BJ (cell line): ENCODE measurements around the gene IL15RA. TPM values are rescaled to one million over a fixed set of nuclear protein-coding genes. Genes with fewer than 3 reads are reported as not detected.
"Not testable (repeated sequence)": the region's sequence is repeated elsewhere in the genome, so short reads cannot be mapped to it uniquely, and the experiment has no call there.

Experiments used
- CTCF ChIA-PET: fragments of 350-600 bp; formaldehyde crosslinking; extraction: SDS; loops from one replicate; lab custom pipeline; 2021; ENCODE audit warnings: antibody characterized with exemption, inconsistent platforms; lab: Yijun Ruan, JAX
- POLR2A ChIA-PET: fragments of 300-600 bp; sonication (Branson Sonifier 250); formaldehyde crosslinking; extraction: SDS; loops from one replicate; lab custom pipeline; 2021; ENCODE audit warnings: antibody characterized with exemption; lab: Charles Lee
- DNase-seq: peaks from one replicate; pipeline ENCODE4 v3.0.0-alpha.2; 2011; ENCODE audit warnings: low read depth
- H3K27me3 ChIP-seq: 2 replicates; pipeline ENCODE4 v1.6.0; 2011; ENCODE audit warnings: low read length; ENCODE audit not compliant: control insufficient read depth, insufficient read depth
- H3K36me3 ChIP-seq: 2 replicates; pipeline ENCODE4 v1.5.1; 2011; ENCODE audit warnings: low read length; ENCODE audit not compliant: control insufficient read depth, insufficient read depth
- H3K4me3 ChIP-seq: 2 replicates; pipeline ENCODE4 v1.5.1; 2011; ENCODE audit warnings: low read depth, mild to moderate bottlenecking, control low read depth, low read length
- polyA plus RNA-seq: library from polyadenylated mRNA; depleted of rRNA; stranded (reverse); fragments of >200 nt; gene quantifications from 2 replicates; pipeline ENCODE4 v1.2.3, GENCODE V29; 2011
- TF ChIP-seq, protein P1 (sequence below): IDR thresholded peaks from 2 replicates; pipeline ENCODE4 v1.5.1; 2011; ENCODE audit warnings: low read depth, mild to moderate bottlenecking, control low read depth, inconsistent platforms, low read length, moderate library complexity; ENCODE audit not compliant: insufficient read depth

The IL15RA gene
- polyA plus RNA-seq, 1 experiment, result 7.5 TPM

DNA sequence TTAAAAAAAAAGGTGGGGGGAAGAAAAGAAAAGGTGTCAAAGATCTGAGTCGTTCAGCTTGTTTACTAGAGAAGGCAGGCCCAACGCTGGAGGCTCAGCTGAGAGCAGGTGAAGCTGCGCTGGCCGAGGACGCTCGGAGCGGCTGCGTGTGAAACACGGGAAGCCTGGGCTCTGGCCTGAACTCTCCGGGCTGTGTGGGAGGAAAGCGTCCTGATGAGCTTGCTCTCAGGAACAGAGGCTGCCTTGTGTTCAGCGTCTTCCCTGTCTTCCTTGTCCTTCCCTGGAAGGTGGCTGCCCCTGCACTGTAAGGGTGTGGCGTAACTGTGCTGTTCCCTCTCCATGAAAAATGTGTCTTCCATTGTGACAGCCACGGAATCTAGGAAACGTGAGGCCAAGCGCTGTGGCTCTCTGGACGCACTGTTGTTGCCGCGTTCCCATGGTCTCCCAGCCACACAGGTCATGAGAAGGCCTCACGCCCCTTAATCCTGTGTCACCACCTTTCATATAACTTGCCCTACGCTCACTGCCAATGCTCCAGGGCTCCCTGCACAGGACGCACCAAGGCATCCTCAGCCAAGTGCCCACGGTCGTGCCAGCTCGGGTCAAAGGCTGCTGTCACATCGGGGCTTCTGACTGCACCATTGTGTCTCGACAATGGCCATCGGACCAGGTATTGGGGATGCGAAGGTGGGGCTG lies 15.8 kb downstream of the IL15RA start:
- ChIA-PET POLR2A (no interaction called here), CTCF (interaction anchor here (0.7 to 1.7 kb wide), 2 partner anchors 12 to 102 kb away, joined by 3 to 6 read pairs; no protein-coding TSS in a partner anchor)
- TF ChIP-seq, protein P1, sequence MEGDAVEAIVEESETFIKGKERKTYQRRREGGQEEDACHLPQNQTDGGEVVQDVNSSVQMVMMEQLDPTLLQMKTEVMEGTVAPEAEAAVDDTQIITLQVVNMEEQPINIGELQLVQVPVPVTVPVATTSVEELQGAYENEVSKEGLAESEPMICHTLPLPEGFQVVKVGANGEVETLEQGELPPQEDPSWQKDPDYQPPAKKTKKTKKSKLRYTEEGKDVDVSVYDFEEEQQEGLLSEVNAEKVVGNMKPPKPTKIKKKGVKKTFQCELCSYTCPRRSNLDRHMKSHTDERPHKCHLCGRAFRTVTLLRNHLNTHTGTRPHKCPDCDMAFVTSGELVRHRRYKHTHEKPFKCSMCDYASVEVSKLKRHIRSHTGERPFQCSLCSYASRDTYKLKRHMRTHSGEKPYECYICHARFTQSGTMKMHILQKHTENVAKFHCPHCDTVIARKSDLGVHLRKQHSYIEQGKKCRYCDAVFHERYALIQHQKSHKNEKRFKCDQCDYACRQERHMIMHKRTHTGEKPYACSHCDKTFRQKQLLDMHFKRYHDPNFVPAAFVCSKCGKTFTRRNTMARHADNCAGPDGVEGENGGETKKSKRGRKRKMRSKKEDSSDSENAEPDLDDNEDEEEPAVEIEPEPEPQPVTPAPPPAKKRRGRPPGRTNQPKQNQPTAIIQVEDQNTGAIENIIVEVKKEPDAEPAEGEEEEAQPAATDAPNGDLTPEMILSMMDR, result no peak
- Histone ChIP-seq H3K27me3 (no peaks in the 10 kb centered on the region), H3K4me3 (no peak overlapping the region), H3K36me3 (no peaks in the 10 kb centered on the region; the same call in 1 of the 2 replicates)
- no peak for DNase-seq

DNA sequence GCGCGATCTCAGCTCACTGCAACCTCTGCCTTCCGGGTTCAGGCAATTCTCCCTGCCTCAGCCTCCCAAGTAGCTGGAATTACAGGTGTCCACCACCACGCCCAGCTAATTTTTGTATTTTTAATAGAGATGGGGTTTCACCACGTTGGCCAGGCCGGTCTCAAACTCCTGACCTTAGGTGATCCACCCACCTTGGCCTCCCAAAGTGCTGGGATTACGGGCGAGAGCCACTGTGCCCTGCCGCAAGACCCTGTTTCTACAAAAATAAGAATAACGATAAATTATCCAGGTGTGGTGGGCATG lies 16.4 kb downstream of the IL15RA start:
- H3K4me3 ChIP-seq, H3K27me3 ChIP-seq, DNase-seq, H3K36me3 ChIP-seq, POLR2A ChIA-PET: not testable (repeated sequence)
- CTCF ChIA-PET, result interaction anchor here (1.3 to 1.7 kb wide), 2 partner anchors 11 kb away, joined by 5 to 6 read pairs; no protein-coding TSS in a partner anchor

DNA sequence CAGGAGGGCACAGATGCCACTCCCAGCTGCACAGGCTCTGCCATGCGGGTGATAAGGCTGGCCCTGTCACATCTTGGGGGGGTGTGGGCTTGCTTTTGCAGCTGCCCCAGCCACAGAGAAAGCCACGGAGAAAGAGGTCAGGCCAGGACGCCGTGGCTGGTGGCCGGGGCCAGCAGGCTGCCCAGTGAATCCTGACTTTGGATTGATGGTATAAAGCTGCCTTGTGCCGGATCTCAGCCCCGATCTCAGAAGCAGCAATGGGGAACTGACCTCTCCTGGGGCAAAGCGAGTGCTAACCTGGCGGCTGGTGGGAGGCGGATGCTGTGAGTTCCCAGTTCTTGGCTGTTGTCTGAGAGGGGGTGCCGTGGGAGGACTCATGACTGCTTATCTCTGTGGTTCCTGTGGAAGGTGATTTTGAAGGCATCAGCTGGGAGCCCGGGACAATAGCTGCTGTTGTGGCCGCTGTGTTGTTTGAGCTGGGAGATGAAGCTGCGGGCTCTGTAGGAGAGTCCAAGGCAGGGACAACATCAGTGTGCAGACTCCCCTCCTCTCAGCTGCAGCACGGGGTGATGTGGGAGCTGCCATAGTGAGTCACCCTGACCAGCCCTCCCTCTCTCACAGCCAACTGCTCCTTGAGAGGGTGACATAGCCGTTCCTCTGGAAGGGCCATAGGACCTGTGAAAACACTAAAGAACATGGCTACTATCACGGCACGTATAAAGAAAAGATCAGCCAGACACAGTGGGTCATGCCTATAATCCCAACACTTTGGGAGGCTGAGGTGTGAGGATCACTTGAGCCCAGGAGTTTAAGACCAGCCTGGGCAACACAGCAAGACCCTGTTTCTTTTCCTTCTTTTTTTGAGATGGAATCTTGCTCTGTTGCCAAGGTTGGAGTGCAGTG lies 17.0 kb downstream of the IL15RA start:
- CTCF ChIA-PET, result interaction anchor here (0.7 to 1.7 kb wide), 3 partner anchors 11 to 53 kb away, joined by 3 to 6 read pairs (median 5); no protein-coding TSS in a partner anchor
- POLR2A ChIA-PET, result no interaction called here

DNA sequence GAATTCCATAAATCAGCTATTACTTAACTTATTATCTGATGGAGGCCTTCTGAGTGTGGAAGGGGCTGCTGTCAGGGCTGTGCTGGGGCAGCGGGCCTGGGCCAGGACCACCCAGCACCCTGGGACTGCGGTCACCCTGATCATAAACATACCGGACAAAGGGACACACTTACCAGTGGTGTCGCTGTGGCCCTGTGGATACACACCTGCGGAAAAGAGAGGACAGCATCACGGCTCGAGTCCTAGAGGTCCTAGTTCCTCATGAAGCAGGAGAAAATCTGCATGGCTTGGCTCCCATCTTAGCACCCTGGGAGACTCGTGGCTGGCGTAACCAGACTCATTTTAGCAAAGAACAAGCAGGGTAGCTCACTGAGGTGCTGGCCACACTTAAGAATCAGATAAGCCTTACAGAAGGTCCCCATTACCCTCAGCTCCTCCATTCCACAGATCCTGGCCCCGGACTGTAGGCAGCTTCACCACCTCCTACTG lies 17.7 kb downstream of the IL15RA start:
- ChIA-PET POLR2A (no interaction called here), CTCF (interaction anchor here (0.7 to 1.7 kb wide), 3 partner anchors 10 to 54 kb away, joined by 3 to 6 read pairs (median 5); no protein-coding TSS in a partner anchor)
- no peaks in the 10 kb centered on the region; the same call in 1 of the 2 replicates for H3K36me3 ChIP-seq
- no peaks in the 10 kb centered on the region for H3K27me3 ChIP-seq
- TF ChIP-seq, protein P1, result no peak
- no peak for DNase-seq
- no peak overlapping the region for H3K4me3 ChIP-seq

More for the DNA sequence above, 17.0 kb downstream of the IL15RA start:
- Histone ChIP-seq H3K36me3 (no peaks in the 10 kb centered on the region; the same call in 1 of the 2 replicates), H3K4me3 (no peak overlapping the region), H3K27me3 (no peaks in the 10 kb centered on the region)
- TF ChIP-seq, protein P1, result no peak
- no peak for DNase-seq

DNA sequence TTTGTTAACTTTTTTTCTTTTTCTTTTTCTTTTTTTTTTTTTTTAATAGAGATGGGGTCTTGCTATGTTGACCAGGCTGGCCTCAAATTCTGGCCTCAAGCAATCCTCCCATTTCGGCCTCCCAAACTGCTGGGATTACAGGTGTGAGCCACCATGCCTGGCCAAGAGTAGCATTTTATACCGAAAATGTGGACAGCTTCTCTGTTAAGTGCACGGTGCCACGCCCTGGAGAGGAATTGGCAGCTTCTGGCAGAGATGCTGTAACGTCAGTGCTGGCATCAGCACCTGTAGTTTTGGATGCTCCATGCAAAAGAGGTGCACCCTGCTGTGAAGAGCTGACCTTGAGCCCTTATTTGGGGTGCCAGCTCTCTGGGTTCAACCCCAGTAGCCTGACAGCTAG lies 18.2 kb downstream of the IL15RA start:
- no peaks in the 10 kb centered on the region for H3K27me3 ChIP-seq
- ChIA-PET CTCF (interaction anchor here (0.7 kb wide), 1 partner anchor 55 kb away, joined by 3 read pairs; no protein-coding TSS in a partner anchor), POLR2A (no interaction called here)
- no peak overlapping the region for H3K4me3 ChIP-seq
- no peaks in the 10 kb centered on the region; the same call in 1 of the 2 replicates for H3K36me3 ChIP-seq
- no peak for DNase-seq
- TF ChIP-seq, protein P1, result no peak
